Mucosa of descending colon (tissue), 3 donors: ENCODE results near the gene PLXNA2. TPM values are rescaled to one million over a fixed set of nuclear protein-coding genes. Genes with fewer than 3 reads are reported as not detected.

Experiments used
- ATAC-seq: fragments of 200-7000 bp; cut with Tn5 transposase; one replicate; pipeline ENCODE4 v1.9.1; 2020; ENCODE audit warnings: mild to moderate bottlenecking, moderate library complexity
- DNase-seq, 3 donors: peaks; one replicate each; pipeline ENCODE4 v3.0.0-alpha.2; 2020
- H3K36me3 ChIP-seq: fragments of 200-600 bp; one replicate; pipeline ENCODE4 v1.8.0; 2021; ENCODE audit warnings: low read depth, mild to moderate bottlenecking
- H3K4me1 ChIP-seq: fragments of 200-600 bp; one replicate; pipeline ENCODE4 v1.8.0; 2021; ENCODE audit warnings: low read depth, mild to moderate bottlenecking
- H3K4me3 ChIP-seq: fragments of 200-600 bp; one replicate; pipeline ENCODE4 v1.8.0; 2021; ENCODE audit warnings: mild to moderate bottlenecking
- H3K9me3 ChIP-seq: fragments of 200-600 bp; one replicate; pipeline ENCODE4 v1.8.0; 2021; ENCODE audit warnings: mild to moderate bottlenecking
- CTCF ChIP-seq: fragments of 200-600 bp; IDR thresholded peaks from one replicate; pipeline ENCODE4 v1.8.0; 2022; ENCODE audit warnings: antibody characterized with exemption, mild to moderate bottlenecking
- intact Hi-C, 2 donors: fragments of 100-400 bp; cut with DNase I in 1 of 2; cut with micrococcal nuclease in 1 of 2; formaldehyde crosslinking; loops; one replicate each; pipeline versions ENCODE4 v1.11.0 to v1.11.1; 2022; cut with DNase I, micrococcal nuclease
- total RNA-seq, 3 donors: library from RNA; stranded (reverse); fragmentation: NEBNext Ultra II Directional in 2 of 3; extraction: Animal tissue kit (Norgen Biotek cat#: 25700) in 2 of 3; gene quantifications; one replicate each; pipeline versions ENCODE4 v1.2.1 to v1.2.4, GENCODE V29; 2021 to 2023
- donor health status: DM: no; HTN: no; CAD: no; lungs with moderate emphysema.
- donor health status: DM: no; HTN: no; CAD: no.
- donor health status: DM: no; HTN: yes; CAD: no.

The PLXNA2 gene
- total RNA-seq, 3 donors from 2014 or later = 65.5 to 127 (median 70.6) TPM

DNA sequence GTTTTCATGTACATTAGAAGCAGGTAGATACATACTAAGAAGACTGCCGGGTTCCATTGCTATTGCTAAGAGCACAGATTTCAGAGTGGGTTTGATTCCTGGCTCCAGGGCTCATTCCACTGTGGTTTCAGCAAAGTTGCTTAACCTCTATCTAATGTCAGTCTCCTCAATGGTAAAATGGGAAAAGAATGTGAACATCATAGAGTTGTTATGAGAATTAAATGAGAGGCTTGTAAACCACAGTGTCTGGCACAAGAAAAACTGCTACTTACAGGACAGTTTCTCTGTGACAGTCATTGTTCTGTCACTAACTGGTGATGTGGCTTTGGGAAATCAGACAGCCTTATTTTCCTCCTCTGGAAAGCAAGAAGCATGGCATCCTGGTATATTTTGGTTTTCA is 10.7 kb upstream of the PLXNA2 start:
- Histone ChIP-seq H3K9me3 (no peaks in the 10 kb centered on the region), H3K4me1 (no peaks in the 10 kb centered on the region), H3K4me3 (no peak overlapping the region), H3K36me3 (no peaks in the 10 kb centered on the region)
- no peak for TF ChIP-seq CTCF
- intact Hi-C loops = no loop called here
- DNase-seq = no peak
- ATAC-seq = no peak

DNA sequence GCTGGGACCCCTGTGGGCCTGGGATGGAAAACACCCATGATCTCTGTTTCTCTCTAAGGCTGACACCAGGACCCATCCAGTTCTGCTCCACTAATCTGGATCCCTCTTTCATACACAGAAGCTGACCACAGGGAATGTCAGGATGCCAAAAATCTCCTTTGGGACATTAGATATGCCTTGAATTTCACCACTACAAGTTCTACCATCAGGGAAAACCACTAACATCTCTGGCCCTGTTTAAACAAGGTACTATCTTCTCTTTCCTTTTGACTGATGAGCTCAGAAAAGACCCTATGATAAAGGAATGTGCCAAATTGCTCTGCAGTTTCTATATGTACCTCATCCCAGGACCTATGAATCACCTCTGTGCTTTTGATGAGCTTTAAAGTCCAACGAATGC is 10.2 kb upstream of the PLXNA2 start:
- no peaks in the 10 kb centered on the region for H3K36me3 ChIP-seq
- no peak overlapping the region for H3K4me3 ChIP-seq
- no peaks in the 10 kb centered on the region for H3K4me1 ChIP-seq
- DNase-seq (no peak), ATAC-seq (no peak)
- intact Hi-C loops = no loop called here
- no peak for TF ChIP-seq CTCF
- H3K9me3 ChIP-seq = no peaks in the 10 kb centered on the region

GRCh38 chr1:208252836-208253576 is 8.8 kb upstream of the PLXNA2 start:
- H3K36me3 ChIP-seq = no peaks in the 10 kb centered on the region
- no peaks in the 10 kb centered on the region for H3K9me3 ChIP-seq
- H3K4me3 ChIP-seq = no peak overlapping the region
- intact Hi-C loops = no loop called here
- DNase-seq (no peak), ATAC-seq (no peak)
- H3K4me1 ChIP-seq = no peaks in the 10 kb centered on the region
- TF ChIP-seq CTCF = no peak

DNA sequence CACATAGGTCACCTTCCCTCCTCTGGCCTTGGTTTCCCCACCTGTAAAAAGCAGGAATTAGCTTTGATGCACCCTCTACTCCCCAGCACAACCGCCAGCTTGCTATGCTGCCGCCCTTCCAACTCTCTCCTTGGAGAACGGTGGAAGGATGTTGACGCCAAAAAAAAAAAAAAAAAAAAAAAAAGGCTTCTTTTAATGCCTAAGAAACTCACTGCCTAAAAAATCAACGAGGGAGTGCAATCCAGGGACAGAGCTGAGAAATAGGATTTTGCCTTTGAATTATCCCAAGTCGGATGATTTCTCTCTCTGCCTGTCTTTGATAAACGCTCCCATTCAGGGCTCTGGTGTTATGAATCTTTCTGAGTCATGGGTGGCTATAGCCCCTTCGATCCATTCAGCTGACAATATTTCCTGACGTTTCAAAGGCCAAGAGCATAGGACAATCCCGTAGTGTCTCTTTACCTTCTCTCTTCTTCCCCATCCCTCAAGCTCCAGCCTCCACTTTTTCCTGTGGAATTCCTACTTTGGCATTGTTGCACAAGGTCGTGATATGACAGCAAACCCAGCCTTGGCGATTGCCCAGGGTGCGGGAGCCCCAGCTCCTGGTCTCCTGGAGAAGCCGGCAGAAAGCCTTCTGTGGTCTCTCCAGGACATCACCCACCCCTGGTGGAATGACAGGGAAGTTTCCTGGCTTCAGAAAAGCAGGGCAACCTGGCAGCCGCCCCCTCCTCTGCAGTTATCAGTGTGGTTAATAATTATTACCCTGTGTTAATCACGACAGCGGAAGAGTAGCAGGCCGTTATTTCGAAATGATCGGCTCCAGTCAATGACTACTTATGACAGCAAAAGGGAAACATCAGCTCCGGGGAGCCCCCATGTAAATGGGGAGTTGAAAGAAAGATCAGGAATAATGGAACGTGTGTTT is 8.0 kb upstream of the PLXNA2 start:
- Histone ChIP-seq H3K9me3 (no peaks in the 10 kb centered on the region), H3K4me3 (no peak overlapping the region), H3K4me1 (no peaks in the 10 kb centered on the region), H3K36me3 (no peaks in the 10 kb centered on the region)
- ATAC-seq (no peak), DNase-seq (no peak)
- no peak for TF ChIP-seq CTCF
- intact Hi-C loops = no loop called here

- H3K4me1 ChIP-seq = no peaks in the 10 kb centered on the region
- intact Hi-C loops = no loop called here
- no peak overlapping the region for H3K4me3 ChIP-seq
- H3K9me3 ChIP-seq = no peaks in the 10 kb centered on the region
- DNase-seq (no peak), ATAC-seq (peak; percentile 31)
- no peak for TF ChIP-seq CTCF
- H3K36me3 ChIP-seq = no peaks in the 10 kb centered on the region
Measured at GRCh38 chr1:208251015-208251414, 6.8 kb upstream of the PLXNA2 start.
